Testis (tissue), 2 donors: ENCODE measurements around the gene MKX.

Experiments used
- CTCF ChIP-seq, 3 experiments: fragments of 450-650 bp in 2 of 3; fragments of 200-600 bp in 1 of 3; sonication (generic) in 1 of 3; IDR thresholded peaks; one replicate each; pipeline ENCODE4 v1.5.1; 2016 to 2019; ENCODE audit warnings: antibody characterized with exemption in 3 of 3, mild to moderate bottlenecking in 2 of 3, moderate library complexity in 1 of 3
- POLR2A ChIP-seq: fragments of 450-650 bp; IDR thresholded peaks from one replicate; pipeline ENCODE4 v1.6.1; 2017; ENCODE audit warnings: antibody characterized with exemption, mild to moderate bottlenecking, moderate library complexity

- no peak for TF ChIP-seq CTCF (IDR thresholded peaks at IDR 0.05)
- no peak for TF ChIP-seq POLR2A
These were observed 59.9 kb downstream of the MKX start for GRCh38 chr10:27685681-27686080.
